Rectal smooth muscle tissue (tissue), 1 donor: ENCODE measurements around the gene CCDC12.

Experiments
- H3K27ac ChIP-seq: one replicate; pipeline ENCODE4 v1.7.0; 2013; ENCODE audit warnings: low read depth, low read length, inconsistent platforms
- H3K27me3 ChIP-seq: one replicate; pipeline ENCODE4 v1.7.0; 2013; ENCODE audit warnings: low read length; ENCODE audit not compliant: control insufficient read depth, insufficient read depth
- H3K36me3 ChIP-seq: one replicate; pipeline ENCODE4 v1.7.0; 2013; ENCODE audit warnings: low read length; ENCODE audit not compliant: control insufficient read depth, insufficient read depth
- H3K4me1 ChIP-seq: one replicate; pipeline ENCODE4 v1.7.0; 2013; ENCODE audit warnings: low read length; ENCODE audit not compliant: control insufficient read depth, insufficient read depth
- H3K4me3 ChIP-seq: one replicate; pipeline ENCODE4 v1.7.0; 2013; ENCODE audit warnings: low read length
- H3K9ac ChIP-seq: one replicate; pipeline ENCODE4 v1.7.0; 2013; ENCODE audit warnings: low read length

Gene CCDC12

GRCh38 chr3:46930945-46931403, 45.6 kb downstream of the CCDC12 start:
- Histone ChIP-seq H3K27me3 (no peaks in the 10 kb centered on the region), H3K4me3 (no peak overlapping the region), H3K4me1 (peaks cover 58% of the 10 kb centered on the region), H3K27ac (peak overlapping the region; percentile 87), H3K9ac (no peak overlapping the region), H3K36me3 (peaks cover 3% of the 10 kb centered on the region)

GRCh38 chr3:46930166-46930944, 46.2 kb downstream of the CCDC12 start:
- Histone ChIP-seq H3K36me3 (peaks cover 6% of the 10 kb centered on the region), H3K27ac (peak overlapping the region; percentile 87), H3K4me3 (no peak overlapping the region), H3K4me1 (peaks cover 52% of the 10 kb centered on the region), H3K9ac (no peak overlapping the region), H3K27me3 (no peaks in the 10 kb centered on the region)

GRCh38 chr3:46929324-46929723, 47.2 kb downstream of the CCDC12 start:
- Histone ChIP-seq H3K4me3 (no peak overlapping the region), H3K4me1 (peaks cover 42% of the 10 kb centered on the region), H3K9ac (no peak overlapping the region), H3K27ac (no peak overlapping the region), H3K36me3 (peaks cover 12% of the 10 kb centered on the region), H3K27me3 (no peaks in the 10 kb centered on the region)

GRCh38 chr3:46928282-46928681, 48.3 kb downstream of the CCDC12 start:
- Histone ChIP-seq H3K4me3 (no peak overlapping the region), H3K27me3 (no peaks in the 10 kb centered on the region), H3K9ac (no peak overlapping the region), H3K4me1 (peaks cover 37% of the 10 kb centered on the region), H3K27ac (no peak overlapping the region), H3K36me3 (peaks cover 14% of the 10 kb centered on the region)

- no peaks in the 10 kb centered on the region for H3K27me3 ChIP-seq
- H3K27ac ChIP-seq, result no peak overlapping the region
- no peak overlapping the region for H3K9ac ChIP-seq
- peaks cover 18% of the 10 kb centered on the region for H3K36me3 ChIP-seq
- H3K4me1 ChIP-seq, result peaks cover 33% of the 10 kb centered on the region
- H3K4me3 ChIP-seq, result no peak overlapping the region
These were observed 48.8 kb downstream of the CCDC12 start for GRCh38 chr3:46927718-46928073.

- peaks cover 27% of the 10 kb centered on the region for H3K4me1 ChIP-seq
- H3K9ac ChIP-seq, result no peak overlapping the region
- no peak overlapping the region for H3K4me3 ChIP-seq
- no peaks in the 10 kb centered on the region for H3K27me3 ChIP-seq
- peaks cover 18% of the 10 kb centered on the region for H3K36me3 ChIP-seq
- H3K27ac ChIP-seq, result no peak overlapping the region
These were observed 49.5 kb downstream of the CCDC12 start for GRCh38 chr3:46926871-46927717.

GRCh38 chr3:46926447-46926846, 50.1 kb downstream of the CCDC12 start:
- Histone ChIP-seq H3K4me3 (no peak overlapping the region), H3K4me1 (peaks cover 20% of the 10 kb centered on the region), H3K27ac (no peak overlapping the region), H3K36me3 (peaks cover 23% of the 10 kb centered on the region), H3K9ac (no peak overlapping the region), H3K27me3 (no peaks in the 10 kb centered on the region)

GRCh38 chr3:46926039-46926438, 50.5 kb downstream of the CCDC12 start:
- Histone ChIP-seq H3K4me1 (peaks cover 16% of the 10 kb centered on the region), H3K27ac (no peak overlapping the region), H3K27me3 (no peaks in the 10 kb centered on the region), H3K36me3 (peaks cover 27% of the 10 kb centered on the region), H3K9ac (no peak overlapping the region), H3K4me3 (no peak overlapping the region)

GRCh38 chr3:46925585-46925934, 51.0 kb downstream of the CCDC12 start:
- H3K27me3 ChIP-seq, result no peaks in the 10 kb centered on the region
- no peak overlapping the region for H3K4me3 ChIP-seq
- peaks cover 31% of the 10 kb centered on the region for H3K36me3 ChIP-seq
- H3K4me1 ChIP-seq, result peaks cover 12% of the 10 kb centered on the region
- no peak overlapping the region for H3K9ac ChIP-seq
- no peak overlapping the region for H3K27ac ChIP-seq

GRCh38 chr3:46924921-46925584, 51.5 kb downstream of the CCDC12 start:
- H3K27me3 ChIP-seq, result no peaks in the 10 kb centered on the region
- H3K36me3 ChIP-seq, result peaks cover 35% of the 10 kb centered on the region
- H3K4me1 ChIP-seq, result peaks cover 6% of the 10 kb centered on the region
- H3K27ac ChIP-seq, result no peak overlapping the region
- H3K9ac ChIP-seq, result no peak overlapping the region
- no peak overlapping the region for H3K4me3 ChIP-seq

GRCh38 chr3:46923559-46924350, 52.8 kb downstream of the CCDC12 start:
- H3K36me3 ChIP-seq, result peaks cover 42% of the 10 kb centered on the region
- no peaks in the 10 kb centered on the region for H3K27me3 ChIP-seq
- H3K27ac ChIP-seq, result no peak overlapping the region
- no peak overlapping the region for H3K9ac ChIP-seq
- H3K4me1 ChIP-seq, result no peaks in the 10 kb centered on the region
- H3K4me3 ChIP-seq, result no peak overlapping the region
